HG03060 (cell line): Measurements from ENCODE around the gene LINS1.
A peak's percentile ranks its signal among the peaks of the same experiment; 100 is the strongest.

Experiments used
- ATAC-seq: cut with Tn5 transposase; IDR thresholded peaks from one replicate; pipeline ENCODE4 v1.9.1; 2021; ENCODE audit warnings: low read depth, moderate number of reproducible peaks; ENCODE audit not compliant: unreplicated experiment

The LINS1 gene

DNA sequence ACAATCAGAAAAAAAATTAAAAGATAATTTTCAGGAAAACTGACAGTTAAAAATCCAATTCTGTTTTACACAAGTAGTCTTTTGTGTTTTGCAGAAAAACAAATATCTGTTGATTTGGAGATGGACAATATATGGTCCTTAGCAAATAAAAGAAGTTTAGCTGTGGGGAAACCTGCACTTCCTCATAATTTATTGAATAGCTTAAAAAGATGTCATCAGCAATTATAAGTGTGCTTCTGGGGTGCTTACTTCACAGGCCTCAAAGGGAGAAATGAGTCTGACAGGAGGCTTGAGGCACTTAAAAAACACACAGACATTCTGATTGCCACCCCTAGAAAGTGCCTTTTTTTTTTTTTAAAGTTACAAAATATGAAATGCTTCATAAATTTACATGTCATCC is 41.7 kb downstream of the LINS1 start:
- ATAC-seq, result no peak

GRCh38 chr15:100559330-100559729 is 42.7 kb downstream of the LINS1 start:
- no peak for ATAC-seq

DNA sequence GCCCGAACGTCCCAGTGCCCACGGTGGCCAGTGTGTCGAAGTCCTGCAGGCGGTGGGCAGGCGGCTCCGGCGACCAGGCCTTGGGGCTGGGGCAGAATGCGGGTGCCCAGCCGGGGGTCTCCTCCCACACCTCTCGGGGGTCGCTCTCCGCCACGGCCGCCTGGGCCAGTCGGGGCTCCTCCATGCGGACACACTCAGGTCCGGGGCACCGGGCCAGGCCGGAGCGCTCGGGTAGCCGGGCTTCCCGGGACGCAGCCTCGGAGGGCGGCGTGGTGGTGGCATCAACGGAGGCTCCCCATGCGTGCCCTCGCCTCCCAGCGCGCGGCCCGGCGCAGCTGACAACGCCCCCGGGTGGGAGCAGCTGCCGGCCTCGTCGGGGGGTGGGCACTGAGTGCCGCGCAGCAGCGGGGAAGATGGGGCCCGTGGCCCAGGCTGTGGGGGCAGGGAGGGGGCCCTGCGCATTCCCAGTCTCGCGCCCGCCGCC is 43.2 kb downstream of the LINS1 start:
- ATAC-seq, result no peak

- ATAC-seq, result no peak
Observed at GRCh38 chr15:100553468-100553867, 48.5 kb downstream of the LINS1 start.

- no peak for ATAC-seq
Observed at GRCh38 chr15:100547961-100548360, 54.0 kb downstream of the LINS1 start.

DNA sequence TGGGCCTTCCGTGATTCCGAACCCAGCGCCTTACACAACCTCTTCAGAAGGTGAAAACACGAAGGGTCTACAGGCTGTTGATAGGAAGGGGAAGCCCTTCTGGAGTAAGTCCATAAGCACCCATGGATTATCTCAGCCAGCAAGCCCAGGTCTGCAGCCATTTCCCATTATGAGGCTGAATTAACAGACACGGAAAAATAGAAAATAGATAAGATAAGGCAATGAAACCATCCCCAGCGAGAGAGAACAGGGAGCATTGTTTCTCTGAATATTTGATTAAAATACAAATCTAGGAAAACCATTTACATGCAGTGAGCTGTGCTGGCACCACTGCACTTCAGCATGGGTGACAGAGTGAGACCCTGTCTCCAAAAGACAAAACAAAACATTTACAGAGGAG is 57.0 kb downstream of the LINS1 start:
- ATAC-seq, result no peak

DNA sequence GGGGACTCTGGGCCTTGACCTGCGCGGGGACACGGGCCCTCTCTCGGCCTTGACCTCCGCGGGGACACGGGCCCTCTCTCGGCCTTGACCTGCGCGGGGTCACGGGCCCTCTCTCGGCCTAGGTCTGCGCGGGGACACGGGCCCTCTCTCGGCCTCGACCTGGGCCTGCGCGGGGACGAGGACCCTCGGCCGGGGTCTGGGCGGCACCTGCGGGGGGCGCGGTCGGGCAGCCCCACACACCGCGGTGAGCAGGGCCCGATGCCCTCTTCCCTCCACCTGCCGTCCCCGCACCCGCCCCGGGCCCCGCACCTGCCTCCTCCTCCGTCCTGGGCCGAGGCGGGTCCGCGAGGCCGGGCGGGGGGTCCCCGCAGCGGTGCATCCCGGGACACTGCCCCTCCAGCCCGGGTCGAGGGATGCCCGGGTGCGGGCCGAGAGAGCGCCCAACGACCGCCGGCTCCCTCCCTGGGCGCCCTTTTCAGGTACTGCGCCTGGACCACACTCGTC is 57.6 kb downstream of the LINS1 start:
- ATAC-seq, result no peak

- ATAC-seq, result no peak
Observed at GRCh38 chr15:100542290-100542689, 59.7 kb downstream of the LINS1 start.

GRCh38 chr15:100537331-100537730 is 64.7 kb downstream of the LINS1 start:
- ATAC-seq, result peak; percentile 72

GRCh38 chr15:100536733-100537132 is 65.3 kb downstream of the LINS1 start:
- ATAC-seq, result no peak

DNA sequence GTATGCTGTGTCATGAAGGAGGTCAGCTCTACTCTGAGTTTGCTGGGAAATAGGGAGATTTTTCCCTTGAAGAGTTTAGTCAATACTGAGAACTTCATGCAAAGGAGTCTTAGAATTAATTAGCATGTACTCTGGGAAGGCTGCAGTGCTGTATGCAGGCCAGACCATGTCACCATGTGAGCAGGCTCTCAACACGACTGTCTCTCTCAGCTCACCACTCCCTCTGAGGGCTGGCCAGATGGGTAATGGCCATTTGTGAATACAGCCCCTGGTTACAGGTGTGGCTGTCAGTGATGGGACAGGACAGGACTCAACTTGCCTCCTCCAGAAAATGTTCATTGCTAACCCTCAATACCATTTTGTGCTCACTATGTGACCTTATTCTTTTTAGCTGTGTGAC is 68.1 kb downstream of the LINS1 start:
- no peak for ATAC-seq

DNA sequence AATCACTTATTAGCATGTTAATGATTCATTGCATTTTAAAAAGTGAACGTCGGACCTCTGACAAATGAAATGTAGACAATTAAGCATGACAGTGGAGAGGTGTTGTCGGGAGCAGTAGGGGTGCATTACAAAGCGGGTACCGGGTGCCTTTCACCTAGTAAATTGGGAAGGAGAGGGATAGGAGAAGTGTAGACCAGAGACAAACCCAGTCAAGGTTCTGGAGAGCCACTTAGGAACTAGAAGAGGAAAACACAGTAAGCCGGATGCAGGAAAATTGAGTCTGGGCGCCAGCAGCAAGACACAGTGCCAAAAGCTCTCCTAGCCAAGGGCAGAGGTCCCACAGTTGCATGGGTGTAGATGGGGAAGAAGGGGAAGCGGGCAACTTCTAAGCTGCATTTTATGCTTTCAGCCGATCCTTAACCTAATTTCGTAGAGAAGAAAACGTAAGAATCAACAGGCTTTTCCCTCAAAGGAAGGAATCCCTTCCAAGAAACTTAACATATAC is 70.1 kb downstream of the LINS1 start:
- ATAC-seq, result no peak

- ATAC-seq, result no peak
Observed at GRCh38 chr15:100531204-100531603, 70.8 kb downstream of the LINS1 start.

- no peak for ATAC-seq
Observed at GRCh38 chr15:100529556-100529955, 72.4 kb downstream of the LINS1 start.

GRCh38 chr15:100528833-100529428 is 73.1 kb downstream of the LINS1 start, which contains the start of gene CERS3:
TSS of gene CERS3 (minus strand) at chr15:100528950. CDS start at chr15:100501849, 27,101 bp downstream.
- ATAC-seq, result no peak

- ATAC-seq, result no peak
Observed at GRCh38 chr15:100526027-100526481, 75.9 kb downstream of the LINS1 start.

- ATAC-seq, result no peak
Observed at GRCh38 chr15:100525436-100525835, 76.5 kb downstream of the LINS1 start.

GRCh38 chr15:100524326-100524725 is 77.7 kb downstream of the LINS1 start:
- no peak for ATAC-seq

DNA sequence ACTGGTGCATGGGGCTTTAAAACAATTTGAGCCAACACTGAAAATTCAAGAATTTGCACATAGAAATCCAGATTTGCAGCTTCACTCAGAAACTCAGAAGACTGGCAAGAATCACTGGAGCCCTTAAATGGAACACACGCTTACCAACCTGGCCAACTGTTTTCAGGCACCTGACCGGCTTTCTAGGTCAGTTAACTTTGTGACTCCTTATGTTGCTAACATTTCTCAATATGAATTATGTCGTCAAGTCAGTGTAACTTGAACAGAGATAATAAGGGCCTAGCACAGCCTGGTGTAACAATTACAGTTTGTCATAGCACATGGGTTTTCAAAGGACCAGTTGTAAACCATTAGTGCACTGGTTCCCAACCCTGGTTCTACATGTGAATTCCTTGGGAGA is 80.1 kb downstream of the LINS1 start:
- ATAC-seq, result no peak

DNA sequence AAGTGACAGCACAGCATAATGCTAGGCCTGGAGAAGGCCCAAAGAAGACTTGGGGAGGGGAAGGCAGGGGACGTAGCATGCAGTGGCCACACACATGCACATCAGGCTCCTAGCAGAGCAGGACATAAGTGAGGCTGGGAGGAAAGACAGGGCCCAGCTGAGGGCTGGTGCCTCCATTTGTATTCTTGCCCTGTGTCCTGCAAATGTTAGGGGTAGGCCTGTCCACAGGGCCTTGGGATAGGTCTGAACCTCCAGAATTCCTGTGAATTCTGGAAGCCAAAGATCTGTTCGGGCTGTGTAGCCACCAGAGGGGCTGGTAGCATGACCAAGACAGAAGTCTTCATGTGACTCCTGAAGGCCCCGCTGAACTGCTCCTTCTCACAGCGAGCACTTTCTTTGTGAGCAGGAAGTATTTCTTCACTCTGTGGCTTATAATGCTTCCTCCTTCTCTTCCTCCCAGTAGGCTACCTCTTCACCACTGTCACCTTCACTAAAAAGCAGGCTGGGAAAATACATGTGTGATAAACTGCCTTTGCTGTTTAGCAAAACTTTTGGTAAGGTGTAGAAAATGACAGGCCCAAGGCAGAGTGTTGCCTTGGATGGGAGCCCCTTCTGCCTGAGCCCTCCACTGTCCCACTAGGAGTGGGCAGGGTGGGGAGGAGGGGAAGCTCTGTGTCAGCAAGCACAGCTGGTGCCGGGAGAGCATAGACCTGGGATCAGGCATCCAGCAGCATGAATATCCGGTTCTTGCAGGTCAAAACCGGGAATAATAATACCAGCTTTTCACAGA is 81.7 kb downstream of the LINS1 start:
- no peak for ATAC-seq

GRCh38 chr15:100517846-100518245 is 84.1 kb downstream of the LINS1 start:
- no peak for ATAC-seq
